OCI-LY3 (cell line): ENCODE data around the gene SRGAP1.

Source experiments
- EZH2phosphoT487 ChIP-seq: fragments of 200-600 bp; shearing (Covaris generic); IDR thresholded peaks from 2 replicates; pipeline ENCODE4 v1.6.1; 2018; ENCODE audit warnings: antibody characterized with exemption, mixed run types, low read depth
- TF ChIP-seq, protein P1 (sequence below): fragments of 200-600, 300-600 bp; sonication (generic); IDR thresholded peaks from 2 replicates; pipeline ENCODE4 v1.5.1; 2014; ENCODE audit warnings: antibody characterized with exemption, low read length, low read depth

DNA sequence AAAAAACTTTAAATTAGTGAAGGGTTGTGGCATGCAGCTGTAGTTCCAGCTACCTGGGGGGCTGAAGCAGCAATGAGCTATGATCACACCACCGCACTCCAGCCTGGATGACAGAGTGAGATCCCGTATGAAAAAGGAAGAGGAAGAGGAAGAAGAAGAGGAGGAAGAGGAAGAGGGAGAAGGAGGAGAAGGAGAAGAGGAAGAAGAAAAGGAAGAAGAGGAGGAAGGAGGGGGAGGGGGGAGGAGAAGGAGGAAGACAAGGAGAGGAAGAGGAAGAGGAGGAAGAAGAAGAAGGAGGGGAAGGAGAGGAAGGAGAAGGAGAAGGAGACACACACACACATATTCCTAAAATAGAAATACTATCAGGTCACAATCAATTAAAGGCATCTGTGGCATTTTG is 32.7 kb upstream of the SRGAP1 start:
- TF ChIP-seq, protein P1, sequence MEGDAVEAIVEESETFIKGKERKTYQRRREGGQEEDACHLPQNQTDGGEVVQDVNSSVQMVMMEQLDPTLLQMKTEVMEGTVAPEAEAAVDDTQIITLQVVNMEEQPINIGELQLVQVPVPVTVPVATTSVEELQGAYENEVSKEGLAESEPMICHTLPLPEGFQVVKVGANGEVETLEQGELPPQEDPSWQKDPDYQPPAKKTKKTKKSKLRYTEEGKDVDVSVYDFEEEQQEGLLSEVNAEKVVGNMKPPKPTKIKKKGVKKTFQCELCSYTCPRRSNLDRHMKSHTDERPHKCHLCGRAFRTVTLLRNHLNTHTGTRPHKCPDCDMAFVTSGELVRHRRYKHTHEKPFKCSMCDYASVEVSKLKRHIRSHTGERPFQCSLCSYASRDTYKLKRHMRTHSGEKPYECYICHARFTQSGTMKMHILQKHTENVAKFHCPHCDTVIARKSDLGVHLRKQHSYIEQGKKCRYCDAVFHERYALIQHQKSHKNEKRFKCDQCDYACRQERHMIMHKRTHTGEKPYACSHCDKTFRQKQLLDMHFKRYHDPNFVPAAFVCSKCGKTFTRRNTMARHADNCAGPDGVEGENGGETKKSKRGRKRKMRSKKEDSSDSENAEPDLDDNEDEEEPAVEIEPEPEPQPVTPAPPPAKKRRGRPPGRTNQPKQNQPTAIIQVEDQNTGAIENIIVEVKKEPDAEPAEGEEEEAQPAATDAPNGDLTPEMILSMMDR, result no peak
- TF ChIP-seq EZH2phosphoT487, result no peak
